HTERT RPE-1 (cell line): Measurements from ENCODE around the gene SRD5A1.

ENCODE experiments used
- in situ Hi-C: fragments of 300-500 bp; cut with MboI; formaldehyde crosslinking; loops from 4 replicates; pipeline ENCODE4 v1.14.3; 2020; ENCODE audit warnings: low sequenced_read_pairs

Gene SRD5A1

DNA sequence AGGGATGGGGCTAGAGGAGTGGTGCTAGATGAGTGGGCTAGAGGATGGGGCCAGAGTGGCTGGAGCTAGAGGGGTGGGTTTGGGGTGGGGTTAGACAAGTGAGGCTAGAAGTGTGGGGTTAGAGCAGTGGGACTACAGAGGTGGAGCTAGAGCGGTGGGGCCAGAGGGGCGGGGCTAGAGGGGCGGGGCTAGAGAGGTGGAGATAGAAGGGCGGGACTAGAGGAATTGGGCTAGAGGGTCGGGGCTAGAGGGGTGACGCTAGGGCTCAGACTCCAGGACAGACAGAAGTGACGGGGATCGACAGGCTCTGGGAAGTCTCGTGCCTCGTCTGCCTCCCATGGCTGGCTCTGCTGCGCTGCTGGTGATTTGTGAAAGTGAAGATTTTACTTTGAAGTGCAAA is 49.0 kb downstream of the SRD5A1 start:
- in situ Hi-C loops, result no loop called here

DNA sequence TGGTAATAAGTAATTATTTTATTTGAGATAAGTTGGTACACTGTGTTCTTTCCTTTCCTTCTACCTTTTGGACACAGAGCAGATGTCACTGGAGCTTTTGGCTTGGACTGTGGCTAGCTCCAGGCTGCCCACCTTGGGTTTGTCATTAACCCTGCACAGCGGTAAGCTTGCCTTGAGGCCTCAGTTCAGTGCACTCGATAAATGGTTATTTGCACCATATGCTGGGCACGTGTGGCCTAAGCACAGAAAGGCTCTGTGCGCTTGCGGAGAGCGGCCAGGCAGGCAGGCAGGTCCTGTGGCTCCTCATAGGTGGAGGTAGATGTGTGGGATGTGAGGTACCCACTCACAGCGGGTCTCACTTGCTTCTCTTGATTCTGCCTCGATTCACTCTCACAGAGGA is 50.0 kb downstream of the SRD5A1 start:
- in situ Hi-C loops, result no loop called here

GRCh38 chr5:6684075-6684474 is 50.8 kb downstream of the SRD5A1 start:
- in situ Hi-C loops, result no loop called here

DNA sequence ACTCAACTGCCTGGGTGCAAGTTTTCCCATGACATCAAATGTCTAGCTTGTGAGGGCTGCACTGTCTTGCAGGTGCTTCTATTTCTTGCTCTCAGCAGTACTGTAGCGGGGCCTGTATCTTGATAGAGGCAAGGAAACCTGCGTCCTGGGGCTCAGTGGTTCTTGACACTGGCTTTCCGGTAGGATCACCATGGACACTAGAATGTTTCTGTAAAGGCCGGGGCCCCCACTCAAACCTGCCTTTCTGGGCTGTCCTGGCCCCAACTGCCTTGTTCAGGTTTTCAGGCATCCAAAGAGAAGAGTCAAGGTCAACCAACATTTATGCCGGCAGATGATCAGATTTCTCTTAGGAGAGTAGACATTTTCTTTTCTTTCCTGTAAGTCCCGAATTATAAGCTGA is 53.3 kb downstream of the SRD5A1 start:
- in situ Hi-C loops, result no loop called here

DNA sequence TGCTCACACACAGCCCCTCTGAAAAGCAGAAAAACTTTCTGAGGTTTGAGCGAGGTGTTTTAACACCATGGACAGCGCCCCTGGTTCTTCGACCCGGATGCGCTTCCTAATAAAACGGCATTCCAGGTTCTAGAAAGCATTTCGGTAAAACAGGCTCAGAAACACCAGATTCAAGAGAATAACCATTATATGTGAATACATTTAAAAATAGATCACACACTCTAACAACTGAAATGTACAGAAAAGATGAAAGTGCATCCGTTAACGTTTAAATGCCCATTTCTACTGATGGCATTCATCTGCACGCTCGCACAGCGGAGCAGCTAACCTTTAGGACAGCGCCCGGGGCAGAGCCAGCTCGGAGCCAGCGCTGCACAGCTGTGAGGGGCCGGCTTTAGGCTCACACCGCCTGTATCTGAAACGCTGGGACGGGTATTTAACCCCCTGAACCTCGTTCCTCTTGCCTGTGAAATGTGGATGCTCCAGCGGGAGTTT is 53.7 kb downstream of the SRD5A1 start:
- in situ Hi-C loops, result no loop called here

DNA sequence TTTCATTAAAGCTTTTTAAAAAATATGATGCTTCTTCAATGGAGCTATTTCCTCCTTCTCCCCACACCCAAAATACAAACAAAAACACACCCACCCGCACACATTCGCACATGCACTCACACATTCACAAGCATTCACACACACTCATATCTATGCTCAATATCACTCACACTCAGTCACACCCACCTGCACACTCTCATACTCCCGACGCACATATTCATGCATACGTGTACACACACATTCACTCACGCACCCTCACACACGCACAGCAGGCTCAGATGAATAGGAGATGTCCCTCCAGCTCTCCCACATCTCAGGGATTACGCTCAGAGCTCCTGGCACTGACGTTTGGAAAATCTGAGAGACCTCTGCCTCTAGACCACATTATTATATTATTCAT is 54.3 kb downstream of the SRD5A1 start:
- in situ Hi-C loops, result no loop called here

GRCh38 chr5:6692906-6693305 is 59.7 kb downstream of the SRD5A1 start:
- in situ Hi-C loops, result no loop called here

DNA sequence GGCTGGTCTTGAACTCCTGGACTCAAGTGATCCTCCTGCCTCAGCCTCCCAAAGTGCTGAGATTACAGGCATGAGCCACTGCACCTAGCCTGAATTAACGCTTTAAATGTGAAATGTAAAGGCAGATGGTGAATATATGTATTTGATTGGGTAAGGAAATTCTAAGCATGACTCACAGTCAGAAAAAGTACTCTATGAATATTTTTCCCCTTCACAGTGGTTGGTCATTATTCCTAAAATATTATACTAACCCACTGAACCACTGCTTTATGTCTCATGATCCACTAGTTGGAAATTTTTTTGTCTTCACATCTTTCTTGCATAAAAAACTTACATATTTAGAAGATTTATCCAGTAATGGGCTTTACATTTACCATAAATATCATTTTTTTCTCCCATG is 65.5 kb downstream of the SRD5A1 start:
- in situ Hi-C loops, result no loop called here

GRCh38 chr5:6699357-6699756 is 66.1 kb downstream of the SRD5A1 start:
- in situ Hi-C loops, result no loop called here

GRCh38 chr5:6700074-6700684 is 66.9 kb downstream of the SRD5A1 start:
- in situ Hi-C loops, result no loop called here

DNA sequence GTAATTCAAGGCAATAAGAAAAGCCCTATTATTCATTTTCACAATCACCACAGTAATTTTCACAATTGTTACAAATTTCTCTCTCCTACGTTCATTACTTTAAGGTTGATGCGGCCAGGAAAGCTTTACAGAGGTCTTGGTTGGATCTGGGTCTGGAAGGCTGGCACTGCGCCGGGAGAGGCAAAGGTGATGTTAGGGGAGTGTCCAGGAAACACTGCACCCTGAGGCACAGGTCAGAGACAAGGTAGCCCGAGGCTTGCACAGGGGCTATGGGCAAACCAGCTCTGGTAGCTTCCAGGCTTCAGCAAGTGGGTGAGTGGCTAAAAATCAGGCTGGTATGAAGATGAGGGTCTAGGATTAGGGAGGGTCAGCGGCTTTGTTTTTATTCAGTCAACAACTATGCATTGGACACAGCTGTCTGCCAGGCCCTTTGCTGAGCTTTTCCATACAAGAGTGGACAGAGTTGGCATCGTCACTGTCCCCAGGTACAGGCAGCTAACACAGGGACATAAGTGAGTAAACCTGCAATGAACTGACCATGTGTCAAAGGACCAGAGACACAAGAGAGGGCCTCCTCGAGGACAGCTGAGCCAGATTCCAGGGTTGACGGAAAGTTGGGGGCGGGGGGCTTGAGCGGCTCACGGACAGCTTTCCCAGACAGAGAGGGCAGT is 67.6 kb downstream of the SRD5A1 start:
- in situ Hi-C loops, result no loop called here

GRCh38 chr5:6701491-6701890 is 68.3 kb downstream of the SRD5A1 start:
- in situ Hi-C loops, result no loop called here

DNA sequence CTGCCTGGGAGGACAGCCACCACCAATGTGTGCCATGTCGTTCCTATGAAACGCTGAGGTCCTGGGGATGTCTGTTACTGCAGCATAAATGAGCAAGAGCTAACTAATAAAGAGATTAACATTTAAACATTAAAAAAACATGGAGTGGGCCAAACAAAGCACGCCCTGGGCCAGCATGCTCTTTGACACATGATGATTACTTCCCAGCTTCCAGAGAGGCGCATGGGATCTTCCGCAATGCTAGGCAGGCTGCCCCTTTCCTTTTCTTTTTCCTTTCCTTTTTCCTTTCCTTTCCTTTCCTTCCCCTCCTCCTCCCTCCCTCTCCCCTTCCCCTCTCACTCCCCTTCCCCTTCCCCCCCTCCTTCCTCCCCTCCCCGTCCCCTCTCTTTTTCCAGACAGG is 69.4 kb downstream of the SRD5A1 start:
- in situ Hi-C loops, result no loop called here

DNA sequence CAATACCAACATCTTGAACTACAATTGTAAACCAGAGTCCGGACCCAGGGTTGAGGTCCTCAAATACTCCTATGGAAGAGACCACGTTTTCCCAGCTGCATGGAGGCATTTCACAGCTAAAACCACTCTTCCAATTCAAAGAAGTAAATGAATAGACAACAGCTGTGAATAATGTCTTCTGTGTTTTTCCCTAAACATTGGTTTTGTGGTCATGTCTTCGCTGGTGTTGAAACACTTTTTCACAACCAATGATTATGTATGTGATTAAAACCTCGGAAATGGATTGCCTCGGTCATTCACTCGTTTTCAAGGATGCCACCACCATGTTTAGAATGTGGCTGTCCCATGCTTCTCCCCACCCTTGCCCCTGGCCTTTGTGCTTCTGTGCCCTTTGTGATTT is 70.6 kb downstream of the SRD5A1 start:
- in situ Hi-C loops, result no loop called here

DNA sequence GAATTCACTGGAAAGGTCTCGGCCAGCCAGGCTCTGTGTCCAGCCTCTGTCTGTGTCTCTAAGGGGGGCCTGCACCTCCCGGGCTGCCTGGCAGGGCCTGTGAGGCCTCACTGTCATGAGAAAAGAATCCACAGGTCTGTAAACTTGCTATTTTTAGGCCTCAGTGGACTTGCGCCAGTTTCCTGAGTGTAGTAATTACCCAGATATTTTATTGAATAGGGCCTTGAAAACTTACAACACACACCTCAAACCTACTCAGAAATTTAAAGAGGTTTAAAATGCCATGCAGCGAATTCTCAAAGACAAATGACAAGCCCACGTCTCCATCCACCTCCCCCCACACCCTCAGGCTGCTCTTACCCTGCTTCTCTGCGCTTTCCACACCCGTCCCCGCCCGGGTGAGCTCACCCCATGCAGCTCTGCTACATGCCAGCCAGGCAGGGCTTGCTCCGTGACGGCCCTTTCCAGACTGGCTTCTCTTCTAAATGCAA is 71.2 kb downstream of the SRD5A1 start:
- in situ Hi-C loops, result no loop called here

DNA sequence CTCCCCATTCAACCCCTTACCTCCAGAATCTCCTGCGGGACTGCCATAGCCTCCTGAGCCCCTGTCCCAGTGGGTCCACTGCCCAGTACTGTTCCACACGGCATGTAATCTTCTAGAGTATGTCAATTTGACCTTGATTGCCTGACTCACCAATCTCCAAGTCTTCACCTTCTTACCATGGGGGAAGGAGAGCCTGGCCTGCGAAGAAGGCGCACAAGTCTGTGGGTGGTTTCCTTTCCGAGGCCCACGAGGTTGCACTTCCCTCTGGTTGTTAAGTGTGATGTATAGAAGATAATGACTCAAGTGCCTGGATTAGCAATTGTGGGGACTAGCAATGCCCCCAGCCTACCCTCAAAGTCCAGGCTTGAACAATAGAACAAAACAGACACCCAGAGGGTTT is 71.8 kb downstream of the SRD5A1 start:
- in situ Hi-C loops, result no loop called here

GRCh38 chr5:6705959-6706358 is 72.7 kb downstream of the SRD5A1 start:
- in situ Hi-C loops, result no loop called here

GRCh38 chr5:6707852-6708251 is 74.6 kb downstream of the SRD5A1 start:
- in situ Hi-C loops, result no loop called here

GRCh38 chr5:6708814-6709213 is 75.6 kb downstream of the SRD5A1 start:
- in situ Hi-C loops, result no loop called here

DNA sequence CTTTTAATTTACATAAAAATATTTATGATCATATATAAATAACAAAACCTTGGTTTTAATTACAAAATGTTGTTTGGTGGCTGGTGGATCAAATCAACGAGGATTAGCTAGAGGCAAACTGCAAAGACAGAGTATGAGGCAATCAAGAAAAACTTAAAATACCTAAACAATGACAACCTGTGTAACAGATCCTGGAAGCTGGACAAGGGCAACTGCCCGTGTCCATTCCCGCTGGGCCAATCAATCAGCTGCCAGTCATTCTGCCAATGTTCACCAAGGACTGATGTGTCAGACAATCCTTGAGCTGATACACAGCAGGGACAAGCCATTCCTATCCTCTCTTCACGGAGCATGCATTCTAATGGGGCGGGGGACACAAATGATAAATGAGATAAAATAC is 76.8 kb downstream of the SRD5A1 start:
- in situ Hi-C loops, result no loop called here

DNA sequence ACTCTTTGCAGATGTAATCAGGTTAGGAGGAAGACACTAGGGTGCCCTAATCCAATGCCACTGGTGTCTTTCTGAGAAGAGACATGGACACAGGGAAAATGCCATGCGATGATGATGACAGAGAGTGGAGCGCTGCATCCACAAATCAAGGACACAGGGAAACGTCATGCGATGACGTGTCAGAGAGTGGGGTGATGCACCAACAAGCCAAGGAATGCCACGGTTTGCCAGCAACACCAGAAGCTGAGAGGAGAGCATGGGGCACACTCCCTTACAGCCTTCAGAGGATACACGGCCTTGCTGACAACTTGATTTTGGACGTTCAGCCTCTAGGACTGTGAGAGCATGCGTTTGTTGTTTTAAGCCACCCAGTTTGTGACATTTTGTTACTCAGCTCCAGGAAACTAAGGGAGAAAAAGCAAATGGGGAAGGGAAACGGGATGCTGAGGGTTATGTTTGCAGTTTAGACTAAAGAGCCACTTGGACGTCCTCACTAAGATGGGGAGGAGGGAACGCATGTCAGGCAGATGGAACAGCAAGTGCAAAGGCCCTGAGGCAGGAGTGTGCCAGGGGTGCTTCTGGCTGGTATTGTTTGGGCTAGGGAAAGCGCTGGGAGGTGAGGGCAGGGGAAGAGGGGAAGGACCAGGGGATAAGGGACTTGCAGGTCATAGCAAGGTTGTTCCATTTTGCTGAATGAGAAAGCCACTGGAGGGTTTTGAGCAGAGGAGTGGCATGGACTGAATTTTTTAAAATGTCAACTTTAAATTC is 77.5 kb downstream of the SRD5A1 start:
- in situ Hi-C loops, result no loop called here
